Stimulated activated CD4-positive, alpha-beta T cell treated with anti-CD3 and anti-CD28 coated beads, Interleukin-12 subunit alpha, Interleukin-12 subunit beta, amount 100 ng/mL, for 48 hours (primary cell): Measurements from ENCODE around the gene ERG.

Experiments used
- DNase-seq, 3 donors: peaks; one replicate each; pipeline ENCODE4 v3.0.0-alpha.2; 2020; ENCODE audit warnings: low read depth in 2 of 3, low spot score in 1 of 3

The ERG gene

GRCh38 chr21:38500073-38500472 lies 1.8 kb upstream of the ERG start:
- no peak for DNase-seq

- DNase-seq: no peak
Measured at GRCh38 chr21:38499296-38499695, 1.0 kb upstream of the ERG start.

- DNase-seq: no peak
Measured at GRCh38 chr21:38496224-38496623, 2.1 kb downstream of the ERG start.

GRCh38 chr21:38495696-38496095 lies 2.6 kb downstream of the ERG start:
- no peak for DNase-seq

- no peak for DNase-seq
Measured at GRCh38 chr21:38495242-38495641, 3.0 kb downstream of the ERG start.

- no peak for DNase-seq
Measured at GRCh38 chr21:38494703-38495102, 3.6 kb downstream of the ERG start.

GRCh38 chr21:38494251-38494642 lies 4.0 kb downstream of the ERG start:
- no peak for DNase-seq

- no peak for DNase-seq
Measured at GRCh38 chr21:38493549-38494250, 4.6 kb downstream of the ERG start.

- no peak for DNase-seq
Measured at GRCh38 chr21:38492007-38492406, 6.3 kb downstream of the ERG start.

- DNase-seq: no peak
Measured at GRCh38 chr21:38491536-38491935, 6.7 kb downstream of the ERG start.

- no peak for DNase-seq
Measured at GRCh38 chr21:38490411-38491020, 7.8 kb downstream of the ERG start.

GRCh38 chr21:38489729-38490128 lies 8.5 kb downstream of the ERG start:
- DNase-seq: no peak

- DNase-seq: no peak
Measured at GRCh38 chr21:38489271-38489652, 9.0 kb downstream of the ERG start.

- DNase-seq: no peak
Measured at GRCh38 chr21:38488640-38489270, 9.5 kb downstream of the ERG start.

- no peak for DNase-seq
Measured at GRCh38 chr21:38487901-38488639, 10.2 kb downstream of the ERG start.

- no peak for DNase-seq
Measured at GRCh38 chr21:38486706-38487105, 11.6 kb downstream of the ERG start.

- DNase-seq: no peak
Measured at GRCh38 chr21:38486221-38486620, 12.1 kb downstream of the ERG start.

- no peak for DNase-seq
Measured at GRCh38 chr21:38479641-38480525, 18.4 kb downstream of the ERG start.

GRCh38 chr21:38478782-38479181 lies 19.5 kb downstream of the ERG start:
- peak in 2 of 3 donors; percentile 2 to 5 for DNase-seq

GRCh38 chr21:38477226-38477625 lies 21.1 kb downstream of the ERG start:
- no peak for DNase-seq

GRCh38 chr21:38476385-38476784 lies 21.9 kb downstream of the ERG start:
- no peak for DNase-seq
